DMS114 treated with DMSO at 0.1 percent for 48 hours (cell line): ENCODE measurements around the gene HGS.
A peak's percentile ranks its signal among the peaks of the same experiment; 100 is the strongest.

Experiments
- DNase-seq: peaks from one replicate; lab custom pipeline; 2025; ENCODE audit not compliant: unreplicated experiment; lab: John Stamatoyannopoulos, UW

Gene HGS

GRCh38 chr17:81683584-81684441 is at the start of gene HGS, which contains the start of gene ARL16:
Gene HGS (plus strand): TSS chr17:81684011. CDS start chr17:81684067, 56 bp downstream.
Gene ARL16 (minus strand): TSS chr17:81683797. CDS start chr17:81683753, 44 bp downstream.
- peak; percentile 97 for DNase-seq

- no peak for DNase-seq
Observed at GRCh38 chr17:81635431-81635830, 48.4 kb upstream of the HGS start.

GRCh38 chr17:81635973-81636504 is 47.8 kb upstream of the HGS start:
- no peak for DNase-seq

- DNase-seq = peak; percentile 72
Observed at GRCh38 chr17:81636505-81637288, 47.1 kb upstream of the HGS start, which contains the start of the genes NPLOC4 and TSPAN10. Gene NPLOC4 (minus strand): TSS chr17:81637112. CDS start chr17:81636930, 182 bp downstream. Gene TSPAN10 (plus strand): TSS chr17:81637196. CDS start chr17:81642413, 5,217 bp downstream.

GRCh38 chr17:81638683-81639082 is 45.1 kb upstream of the HGS start:
- no peak for DNase-seq

- DNase-seq = no peak
Observed at GRCh38 chr17:81640011-81640410, 43.8 kb upstream of the HGS start.

- DNase-seq = no peak
Observed at GRCh38 chr17:81641825-81642489, 41.9 kb upstream of the HGS start.

- no peak for DNase-seq
Observed at GRCh38 chr17:81644496-81644895, 39.3 kb upstream of the HGS start.

- DNase-seq = no peak
Observed at GRCh38 chr17:81644976-81645952, 38.5 kb upstream of the HGS start.

- no peak for DNase-seq
Observed at GRCh38 chr17:81646869-81647600, 36.8 kb upstream of the HGS start.

GRCh38 chr17:81647640-81648012 is 36.2 kb upstream of the HGS start:
- no peak for DNase-seq

- DNase-seq = no peak
Observed at GRCh38 chr17:81648013-81648706, 35.7 kb upstream of the HGS start.

- no peak for DNase-seq
Observed at GRCh38 chr17:81648707-81649085, 35.1 kb upstream of the HGS start.

GRCh38 chr17:81650951-81651350 is 32.9 kb upstream of the HGS start:
- DNase-seq = no peak

- no peak for DNase-seq
Observed at GRCh38 chr17:81651692-81652091, 32.1 kb upstream of the HGS start.

- no peak for DNase-seq
Observed at GRCh38 chr17:81652906-81653771, 30.7 kb upstream of the HGS start.

- no peak for DNase-seq
Observed at GRCh38 chr17:81655378-81656117, 28.3 kb upstream of the HGS start.
